GM18511 (cell line): ENCODE data around the gene DNAJB12.
"Not testable (repeated sequence)": the region's sequence is repeated elsewhere in the genome, so short reads cannot be mapped to it uniquely, and the experiment has no call there.

Experiments used
- ATAC-seq: cut with Tn5 transposase; IDR thresholded peaks from one replicate; pipeline ENCODE4 v1.9.1; 2021; ENCODE audit warnings: mild to moderate bottlenecking, moderate library complexity; ENCODE audit not compliant: unreplicated experiment

The DNAJB12 gene

DNA sequence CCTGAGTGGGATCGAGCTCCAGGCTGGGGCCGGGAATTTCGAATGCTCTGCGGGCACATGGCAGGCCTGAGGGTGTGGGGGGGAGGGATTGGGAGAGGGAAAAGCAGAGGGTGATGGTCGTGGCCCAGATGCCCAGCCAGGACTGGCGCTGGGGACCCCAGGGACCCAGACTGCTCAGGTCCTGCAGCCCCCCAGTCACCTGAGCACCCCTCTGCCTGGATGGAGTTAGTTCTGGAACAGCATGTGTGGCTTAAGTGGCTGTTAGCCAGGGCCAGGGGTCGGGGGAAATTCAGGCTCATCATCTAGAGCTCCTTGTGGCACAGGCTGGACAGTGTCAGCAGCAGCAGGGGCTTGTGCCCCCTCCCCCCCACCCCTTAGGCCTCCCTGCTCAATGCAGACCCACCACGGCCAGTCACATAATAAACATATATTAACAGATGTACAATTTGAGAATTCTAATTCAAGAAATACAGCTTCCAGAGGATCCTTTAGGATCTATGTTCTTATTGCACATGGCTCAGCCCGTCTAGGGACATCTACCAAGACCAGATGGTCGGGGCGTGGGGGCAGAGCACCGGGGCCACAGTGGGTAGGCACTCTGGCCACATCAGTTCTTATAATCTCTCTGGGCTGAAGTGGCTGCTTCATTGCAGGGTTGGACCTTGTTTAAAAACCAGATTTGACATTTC, 22.2 kb downstream of the DNAJB12 start:
- no peak for ATAC-seq

DNA sequence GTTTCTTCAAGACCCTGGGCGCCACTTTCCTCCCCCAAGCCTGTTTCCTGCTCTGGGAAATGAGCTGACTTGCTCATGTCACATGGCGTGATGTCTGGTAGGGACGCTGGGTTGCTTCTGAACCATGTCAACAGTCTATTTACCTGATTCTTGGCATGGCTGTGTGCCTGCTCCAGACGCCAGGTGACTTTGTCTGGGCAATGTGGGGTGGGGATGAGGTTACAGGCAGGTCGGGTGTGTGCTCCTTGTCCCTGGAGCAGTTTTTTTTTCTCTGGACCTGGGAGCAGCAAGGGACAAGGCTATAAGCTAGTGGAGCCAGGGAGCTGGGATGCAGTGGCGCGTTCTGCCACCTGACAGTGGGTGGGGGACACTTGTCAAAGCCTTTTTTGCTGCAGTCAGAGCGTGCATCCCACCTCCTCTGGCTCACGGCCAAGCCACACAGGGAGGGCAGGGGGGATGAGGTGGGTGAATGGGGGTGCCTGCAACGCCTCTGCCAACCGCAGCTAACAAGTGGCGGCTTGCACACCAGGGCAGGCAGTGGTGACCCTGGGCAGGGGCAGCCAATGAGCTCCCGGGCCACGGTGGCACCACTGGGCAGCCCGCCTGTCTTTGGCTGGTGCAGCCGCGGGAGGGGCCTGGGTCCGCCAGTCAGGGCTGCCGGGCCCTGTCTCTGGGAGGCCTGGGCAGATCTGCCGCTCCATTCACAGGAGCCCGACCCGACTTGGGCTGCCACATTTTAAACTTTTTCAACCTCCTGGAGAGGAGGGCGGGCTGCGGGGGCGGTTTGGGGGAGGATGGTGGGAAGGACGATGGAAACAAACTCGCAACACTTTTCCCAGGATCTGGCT, 22.9 kb downstream of the DNAJB12 start:
- peak; percentile 60 for ATAC-seq

DNA sequence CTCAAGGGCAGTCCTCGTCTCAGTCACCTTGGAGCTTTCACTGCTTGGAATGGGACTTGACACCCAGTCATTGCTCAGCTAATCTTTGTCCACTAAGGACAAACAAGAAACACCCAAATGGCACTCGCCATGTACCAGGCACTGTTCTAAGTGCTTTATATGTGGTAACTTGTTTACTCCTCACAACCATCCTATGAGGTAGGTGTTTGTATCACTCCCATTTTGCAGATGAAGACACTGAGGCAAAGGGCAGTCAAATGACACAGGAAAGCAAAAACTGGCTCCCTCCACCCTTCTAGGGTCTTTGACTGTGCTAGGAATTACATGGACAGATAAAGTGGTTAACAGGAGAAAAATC, 24.7 kb downstream of the DNAJB12 start:
- ATAC-seq, result no peak

DNA sequence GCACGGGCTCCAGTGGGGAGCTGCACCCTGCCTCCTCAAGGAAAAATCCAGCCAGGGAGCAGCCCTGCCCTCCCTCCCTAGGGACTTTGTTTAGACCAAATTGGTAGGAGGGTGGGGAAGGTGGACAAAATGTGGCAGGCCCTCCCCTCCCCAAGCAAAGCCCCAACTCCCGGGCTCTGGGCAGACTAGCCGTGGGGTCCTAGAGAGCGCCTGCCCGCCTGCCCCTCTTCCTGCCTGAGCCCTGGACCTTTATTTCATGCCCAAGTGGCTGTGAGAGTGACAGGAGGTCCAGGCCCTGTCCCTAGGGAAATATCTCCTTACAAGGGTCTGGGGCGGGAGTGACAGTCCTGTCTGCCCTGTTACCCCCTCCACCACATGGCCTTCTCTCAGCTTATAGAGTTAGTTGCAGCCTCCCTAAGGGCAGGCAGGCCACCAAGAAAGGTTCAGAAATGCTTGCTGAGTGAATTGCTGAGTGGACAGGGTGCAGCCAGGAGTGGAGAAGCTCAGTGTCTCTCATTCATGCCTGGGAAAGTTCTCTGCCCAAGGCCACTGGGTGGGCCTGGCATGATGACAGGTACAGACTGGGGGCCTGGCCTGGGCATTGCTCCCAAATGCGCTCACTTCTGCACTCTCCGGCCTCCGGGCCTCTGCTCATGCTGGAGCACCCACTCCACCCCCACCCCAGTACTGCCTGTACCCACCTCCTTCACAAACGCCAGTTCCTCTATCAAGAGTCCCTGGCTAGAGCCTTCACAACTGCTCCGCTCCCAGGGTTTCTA, 25.2 kb downstream of the DNAJB12 start:
- no peak for ATAC-seq

DNA sequence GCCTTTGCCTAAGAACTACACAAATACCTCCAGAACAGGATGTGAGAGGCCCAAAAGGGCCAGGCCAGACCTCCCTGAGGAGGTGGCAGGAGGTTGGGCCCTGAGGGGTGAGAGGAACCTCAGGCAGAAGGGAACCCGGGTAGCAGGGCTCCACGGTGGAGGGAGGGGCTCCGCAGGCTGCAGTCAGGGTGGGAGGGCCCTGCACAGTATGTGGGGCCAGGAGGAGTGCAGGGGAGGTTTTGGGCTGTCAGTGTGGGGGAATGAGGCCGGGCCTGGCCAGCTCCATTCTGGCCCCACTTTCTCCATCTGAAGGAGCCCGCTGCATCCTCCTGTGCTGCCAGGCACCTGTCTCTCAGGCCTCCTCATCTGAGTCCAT, 25.9 kb downstream of the DNAJB12 start:
- no peak for ATAC-seq

DNA sequence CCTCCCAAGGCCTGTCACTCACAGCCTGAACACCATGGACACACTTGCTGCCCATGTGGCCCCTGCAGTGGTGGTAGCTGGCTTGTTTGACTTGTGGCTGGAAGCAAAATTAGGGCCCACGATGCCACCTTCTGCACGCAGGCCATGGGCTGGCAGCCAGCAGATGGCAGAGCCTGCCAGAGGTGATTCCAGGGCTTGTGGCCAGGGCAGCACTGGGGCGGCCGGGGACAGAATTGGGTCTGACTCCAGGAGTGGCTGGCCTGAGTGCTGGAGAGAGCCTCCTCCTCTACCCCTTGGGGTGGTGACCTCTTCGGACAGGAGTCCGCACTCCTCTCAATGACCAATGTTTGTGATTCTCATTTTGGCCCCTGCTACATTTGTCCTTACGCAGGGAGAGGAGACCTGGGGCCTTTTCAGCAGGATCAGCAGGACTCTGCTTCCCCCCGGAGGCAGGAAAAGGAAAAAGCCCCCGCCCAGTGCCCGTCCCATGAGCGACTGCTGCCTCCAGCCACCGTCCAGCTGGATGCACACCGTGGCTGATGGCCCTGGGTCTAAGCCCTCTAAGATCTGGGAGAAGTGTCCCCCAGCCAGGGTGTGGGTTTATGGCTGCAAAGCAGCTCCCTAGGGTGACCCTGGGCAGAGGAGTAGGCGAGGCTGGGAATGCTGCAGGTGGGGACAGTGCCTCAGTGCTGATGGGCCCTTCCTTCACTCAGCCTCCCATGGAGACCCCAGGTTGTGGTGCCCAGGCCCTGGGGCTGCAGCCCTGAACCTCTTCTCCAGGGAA, 26.5 kb downstream of the DNAJB12 start:
- ATAC-seq, result no peak

DNA sequence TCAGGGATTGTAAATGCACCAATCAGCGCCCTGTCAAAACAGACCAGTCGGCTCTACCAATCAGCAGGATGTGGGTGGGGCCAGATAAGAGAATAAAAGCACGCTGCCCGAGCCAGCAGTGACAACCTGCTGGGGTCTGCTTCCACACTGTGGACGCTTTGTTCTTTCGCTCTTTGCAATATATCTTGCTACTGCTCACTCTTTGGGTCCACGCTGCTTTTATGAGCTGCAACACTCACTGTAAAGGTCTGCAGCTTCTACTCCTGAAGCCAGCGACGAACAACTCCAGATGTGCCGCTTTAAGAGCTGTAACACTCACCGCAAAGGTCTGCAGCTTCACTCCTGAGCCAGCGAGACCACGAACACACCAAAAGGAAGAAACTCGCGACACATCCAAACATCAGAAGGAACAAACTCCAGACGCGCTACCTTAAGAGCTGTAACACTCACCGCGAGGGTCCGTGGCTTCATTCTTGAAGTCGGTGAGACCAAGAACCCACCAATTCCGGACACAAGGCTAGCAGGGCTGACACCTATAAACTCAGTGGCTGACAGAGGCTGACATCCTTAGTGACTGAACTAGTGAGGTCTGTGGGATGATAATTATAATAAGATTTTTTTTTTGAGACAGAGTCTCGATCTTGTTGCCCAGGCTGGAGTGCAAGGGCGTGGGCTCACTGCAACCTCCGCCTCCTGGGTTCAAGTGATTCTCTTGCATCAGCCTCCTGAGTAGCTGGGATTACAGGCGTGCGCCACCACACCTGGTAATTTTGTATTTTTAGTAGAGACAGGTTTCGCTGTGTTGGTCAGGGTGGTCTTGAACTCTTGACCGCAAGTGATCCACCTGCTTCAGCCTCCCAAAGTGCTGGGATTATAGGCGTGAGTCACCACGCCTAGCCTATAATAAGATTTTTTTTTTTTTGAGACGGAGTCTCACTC, 27.8 kb downstream of the DNAJB12 start:
- not testable (repeated sequence) for ATAC-seq

DNA sequence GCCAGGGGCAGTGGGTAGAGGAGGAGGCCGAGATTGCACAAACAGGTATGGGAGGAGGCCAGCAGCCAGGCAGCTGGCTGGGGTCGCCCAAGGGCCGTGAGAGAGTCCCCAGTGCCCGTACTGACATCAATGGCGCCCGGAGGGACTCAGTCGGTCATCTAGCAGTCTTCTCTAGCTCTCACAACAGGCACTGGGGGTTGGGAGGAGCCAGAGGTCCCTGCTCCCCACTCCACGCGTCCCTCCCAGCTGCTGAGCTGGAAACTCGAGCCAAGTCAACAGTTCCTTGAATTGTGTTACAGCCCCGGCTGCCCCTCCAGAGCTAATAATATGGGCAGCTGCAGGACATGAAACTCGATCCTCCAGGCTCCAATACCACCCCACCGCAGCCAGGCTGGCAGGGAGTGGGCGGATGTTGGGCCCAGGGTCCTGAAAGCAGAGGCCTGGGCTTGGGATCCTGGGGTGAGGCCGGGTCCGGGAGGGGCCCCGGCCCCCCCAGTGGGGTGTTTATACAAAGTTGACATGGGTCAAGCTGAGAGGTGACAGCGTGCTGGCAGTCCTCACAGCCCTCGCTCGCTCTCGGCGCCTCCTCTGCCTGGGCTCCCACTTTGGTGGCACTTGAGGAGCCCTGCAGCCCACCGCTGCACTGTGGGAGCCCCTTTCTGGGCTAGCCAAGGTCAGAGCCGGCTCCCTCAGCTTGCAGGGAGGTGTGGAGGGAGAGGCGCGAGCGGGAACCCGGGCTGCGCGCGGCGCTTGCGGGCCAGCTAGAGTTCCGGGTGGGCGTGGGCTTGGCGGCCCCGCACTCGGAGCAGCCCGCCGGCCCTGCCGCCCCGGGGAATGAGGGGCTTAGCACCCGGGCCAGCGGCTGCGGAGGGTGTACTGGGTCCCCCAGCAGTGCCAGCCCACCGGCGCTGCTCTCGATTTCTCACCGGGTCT, 29.2 kb downstream of the DNAJB12 start:
- not testable (repeated sequence) for ATAC-seq

DNA sequence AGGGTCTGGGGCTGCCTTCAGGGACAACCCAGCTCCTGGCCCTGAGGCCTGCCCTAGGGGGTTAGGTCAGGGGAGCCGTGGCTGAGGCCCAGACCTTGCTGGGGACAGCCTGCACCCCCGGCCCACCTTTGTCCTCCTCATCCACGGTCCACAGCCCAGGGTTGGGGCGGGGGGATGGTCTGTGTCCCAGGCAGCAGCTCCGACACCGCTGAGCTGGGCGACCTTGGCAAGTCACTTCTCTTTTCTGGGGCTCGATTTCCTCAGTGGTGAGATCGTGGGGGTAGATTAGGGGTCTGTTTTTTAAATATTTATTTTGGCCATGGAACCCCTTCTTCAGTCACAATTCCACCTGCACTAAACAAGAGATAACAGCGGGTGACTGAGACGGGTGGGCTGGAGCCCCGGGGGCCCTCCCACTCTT, 30.9 kb downstream of the DNAJB12 start:
- ATAC-seq, result no peak

DNA sequence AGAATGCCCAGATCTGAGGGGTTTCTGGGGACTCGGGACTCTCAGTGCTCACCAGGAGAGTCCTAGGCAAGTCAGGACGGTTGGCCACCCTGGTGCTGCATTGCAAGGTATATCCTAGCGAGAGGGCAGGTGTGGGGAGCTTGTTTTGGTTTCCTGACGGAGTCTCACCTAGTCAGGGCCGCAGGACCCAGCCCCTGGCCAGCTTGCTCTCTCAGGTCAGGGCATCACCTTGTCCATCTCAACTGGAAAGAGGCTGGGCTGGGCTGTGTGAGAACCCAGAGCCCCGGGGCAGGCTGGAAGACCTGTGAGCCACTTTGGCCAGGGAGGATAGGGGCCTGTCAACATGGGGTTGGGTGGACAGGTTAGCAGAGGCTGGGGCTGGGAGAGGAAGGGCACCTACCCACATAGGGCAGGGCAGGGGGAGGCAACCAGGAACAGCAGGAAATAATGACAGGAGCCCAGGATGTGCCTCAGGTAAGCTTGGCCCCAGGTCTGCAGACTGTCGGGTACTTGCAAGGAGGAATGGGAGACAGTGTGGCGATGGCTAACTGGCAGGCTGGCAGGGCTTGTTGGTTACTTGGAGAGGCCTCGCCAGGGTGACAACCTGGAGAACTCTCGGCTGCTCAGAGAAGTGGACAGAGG, 31.5 kb downstream of the DNAJB12 start:
- ATAC-seq, result no peak

DNA sequence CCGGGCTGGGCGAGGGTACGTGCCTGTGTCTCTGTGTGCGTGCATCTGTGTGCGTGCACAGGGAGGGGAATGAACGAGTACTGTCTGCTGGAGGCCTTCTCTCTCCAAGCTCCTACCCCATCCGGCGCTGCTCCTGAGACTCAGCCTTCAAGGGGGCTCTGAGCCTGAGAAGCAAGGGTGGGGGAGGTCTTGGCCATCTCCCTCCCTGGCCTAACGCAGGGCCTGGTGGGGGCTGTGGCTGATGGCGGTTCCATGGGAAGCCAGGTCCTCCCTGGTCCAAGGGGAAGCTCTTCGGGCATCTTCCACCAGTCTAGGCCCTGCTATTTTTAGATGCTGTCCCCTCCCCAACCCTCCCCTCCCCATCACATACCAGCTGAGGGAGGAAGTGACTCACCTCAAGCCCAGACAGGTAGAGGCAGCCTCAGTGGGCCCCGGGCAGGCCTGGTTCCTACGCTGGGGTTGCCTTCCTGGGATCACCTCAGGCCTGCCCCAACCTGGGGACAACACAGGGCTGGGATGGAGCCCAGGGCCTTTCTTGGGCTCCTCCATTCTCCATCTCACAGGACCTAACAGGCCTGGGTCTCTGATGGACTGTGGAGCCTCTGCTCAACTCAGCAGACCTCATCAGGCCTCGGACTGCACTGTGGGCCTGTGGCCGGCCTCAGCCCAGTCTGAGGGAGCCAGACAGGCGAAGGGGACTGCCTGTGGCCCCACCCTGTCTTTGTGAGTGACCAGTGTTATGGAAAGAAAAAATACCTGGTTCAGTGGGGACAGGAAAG, 32.2 kb downstream of the DNAJB12 start:
- ATAC-seq, result no peak

DNA sequence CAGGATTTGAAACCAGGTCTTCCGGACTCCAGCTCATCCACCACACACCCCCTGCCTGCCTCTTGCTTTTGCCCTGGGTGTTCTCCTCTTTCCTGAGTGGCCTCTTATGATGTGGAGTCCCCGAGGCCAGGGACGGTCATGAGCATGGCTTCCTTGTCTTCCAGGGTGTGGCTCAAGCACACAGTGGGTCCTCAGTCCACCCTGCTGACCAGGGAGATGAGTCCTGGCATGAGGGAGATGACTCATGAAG, 32.8 kb downstream of the DNAJB12 start:
- ATAC-seq, result no peak

DNA sequence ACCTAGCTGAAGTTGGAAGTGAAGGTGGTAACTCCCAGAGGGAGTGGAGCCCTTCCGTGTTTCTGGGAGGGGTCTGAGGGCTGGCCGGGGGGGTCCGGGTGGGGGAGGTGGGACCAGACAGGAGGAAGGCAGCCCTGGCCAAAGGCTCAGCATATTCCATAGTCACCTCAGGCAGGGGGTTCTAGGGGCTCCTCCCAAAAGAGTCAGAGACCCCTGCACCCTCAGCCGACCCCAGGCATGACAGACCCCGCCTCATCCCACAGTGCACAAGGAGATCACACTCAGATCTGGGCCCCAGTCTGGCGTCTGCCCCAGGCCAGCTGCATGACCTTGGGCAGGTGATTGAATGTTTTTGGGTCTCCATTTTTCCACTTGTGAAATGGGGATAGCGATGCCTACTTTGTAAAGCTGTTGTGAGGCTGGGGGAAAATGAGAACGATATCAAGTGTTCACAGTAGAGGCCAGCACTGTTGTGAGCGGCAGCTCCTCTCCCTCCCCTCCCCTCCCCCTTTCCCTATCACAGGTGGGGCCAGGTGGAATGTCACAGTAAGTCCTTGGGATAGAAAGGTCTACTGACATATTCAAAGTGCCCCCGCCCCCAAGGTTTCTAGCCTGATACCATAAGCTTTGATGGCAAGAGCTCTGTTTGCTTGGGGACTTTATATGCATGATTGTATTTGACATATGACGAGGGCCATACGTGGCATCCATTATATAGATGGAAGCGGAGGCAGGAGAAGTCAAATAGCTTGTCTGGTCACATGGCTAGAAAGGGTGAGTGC, 33.3 kb downstream of the DNAJB12 start:
- ATAC-seq, result no peak

DNA sequence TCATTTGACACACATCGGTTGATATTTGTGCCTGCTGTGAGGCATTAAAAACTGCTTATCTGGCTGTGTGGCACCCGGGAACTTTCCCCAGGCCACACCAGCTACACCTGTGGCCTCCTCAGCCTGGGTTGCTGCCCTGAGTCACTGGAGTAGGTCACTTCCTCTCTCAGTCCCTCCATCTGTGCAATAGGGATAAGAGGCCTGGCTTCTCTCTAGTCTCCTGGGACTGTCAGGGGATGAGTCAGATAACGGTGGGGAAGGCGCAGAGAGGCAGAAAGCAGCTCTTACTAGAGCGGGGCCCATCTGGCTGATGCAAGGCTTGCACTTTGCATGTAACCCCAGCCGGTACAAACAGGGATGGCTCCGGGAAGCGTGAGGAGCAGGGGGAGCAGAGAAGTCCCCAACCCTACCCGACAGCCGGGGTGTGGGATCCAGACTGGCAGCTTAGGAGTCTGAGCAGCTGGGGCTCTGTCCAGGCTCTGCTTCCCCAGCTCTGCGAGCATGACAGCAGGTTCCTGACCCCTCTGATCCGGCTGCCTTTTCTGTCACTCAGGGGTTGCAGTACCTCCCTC, 34.0 kb downstream of the DNAJB12 start:
- peak; percentile 62 for ATAC-seq

DNA sequence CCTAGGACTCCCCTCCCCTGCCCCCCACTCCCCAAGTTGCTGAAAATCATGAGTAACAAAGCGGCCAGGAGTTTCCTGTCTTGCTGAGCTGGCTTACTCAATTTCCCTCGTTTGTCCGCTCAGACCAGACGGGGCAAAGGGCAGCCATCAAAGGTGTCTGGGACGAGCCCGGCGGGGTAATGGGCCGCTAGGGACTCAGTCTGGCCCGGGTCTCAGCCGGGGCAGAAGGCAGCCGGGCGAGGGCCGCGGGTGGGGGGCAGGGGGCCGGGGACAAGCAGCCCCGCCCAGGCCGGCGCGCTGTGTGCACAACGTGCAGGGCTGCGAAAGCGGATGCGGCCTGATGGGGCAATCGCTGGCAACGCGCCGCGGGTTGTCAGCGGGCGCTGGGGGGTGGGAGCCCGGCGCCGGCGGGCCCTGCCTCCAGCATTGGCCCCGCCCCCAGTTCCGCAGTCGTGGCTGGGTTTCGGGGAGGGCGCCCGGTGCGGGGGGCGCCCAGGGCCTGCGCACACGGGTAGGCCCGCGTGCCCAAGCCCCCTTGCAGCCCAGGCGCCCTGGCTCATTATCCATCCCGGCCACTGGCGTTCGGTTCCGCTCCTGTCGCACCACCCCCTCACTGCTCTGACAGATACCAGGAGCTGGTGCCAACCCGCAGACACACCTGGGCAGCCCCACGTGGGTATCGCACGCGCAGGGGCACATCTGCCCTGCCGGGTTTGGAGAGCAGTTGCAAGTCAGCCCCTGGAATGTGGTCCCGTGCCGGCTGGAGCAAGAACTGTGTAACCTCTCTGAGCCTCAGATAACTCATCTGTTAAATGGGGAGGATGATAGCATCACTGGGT, 35.1 kb downstream of the DNAJB12 start:
- peak; percentile 61 for ATAC-seq
